ENCODE data around the gene SMYD5. TPM values are rescaled to one million over a fixed set of nuclear protein-coding genes. Genes with fewer than 3 reads are reported as not detected.

Gene SMYD5
- polyA plus RNA-seq, 1 donor from 2014 or later, result 27.4 TPM

GRCh38 chr2:73239776-73240175 is 25.7 kb downstream of the SMYD5 start:
- Mint-ChIP-seq H3K27me3 (no peaks in the 10 kb centered on the region), H3K9me3 (no peaks in the 10 kb centered on the region), H3K27ac (no peak overlapping the region), H3K36me3 (no peaks in the 10 kb centered on the region), H3K4me3 (no peak overlapping the region), H3K4me1 (peaks cover 14 to 31% (median 16%) of the 10 kb centered on the region in 3 donors)

GRCh38 chr2:73243884-73244570 is 30.0 kb downstream of the SMYD5 start:
- Mint-ChIP-seq H3K9me3 (no peaks in the 10 kb centered on the region), H3K36me3 (no peaks in the 10 kb centered on the region), H3K4me3 (no peak overlapping the region), H3K4me1 (peaks cover 0 to 4% (median 0%) of the 10 kb centered on the region in 3 donors), H3K27me3 (no peaks in the 10 kb centered on the region), H3K27ac (no peak overlapping the region)

GRCh38 chr2:73244580-73244979 is 30.5 kb downstream of the SMYD5 start:
- Mint-ChIP-seq H3K4me3 (no peak overlapping the region), H3K36me3 (no peaks in the 10 kb centered on the region), H3K27me3 (no peaks in the 10 kb centered on the region), H3K27ac (no peak overlapping the region), H3K9me3 (no peaks in the 10 kb centered on the region), H3K4me1 (no peaks in the 10 kb centered on the region)

GRCh38 chr2:73246850-73247249 is 32.8 kb downstream of the SMYD5 start:
- Mint-ChIP-seq H3K27me3 (no peaks in the 10 kb centered on the region), H3K27ac (no peak overlapping the region), H3K4me3 (peak overlapping the region in 1 of 4 donors; percentile 58), H3K36me3 (no peaks in the 10 kb centered on the region), H3K9me3 (no peaks in the 10 kb centered on the region), H3K4me1 (peaks cover 0 to 2% (median 0%) of the 10 kb centered on the region in 3 donors)

GRCh38 chr2:73249636-73250035 is 35.6 kb downstream of the SMYD5 start:
- Mint-ChIP-seq H3K27ac (no peak overlapping the region), H3K4me3 (no peak overlapping the region), H3K4me1 (peaks cover 0 to 2% (median 0%) of the 10 kb centered on the region in 3 donors), H3K27me3 (no peaks in the 10 kb centered on the region), H3K9me3 (no peaks in the 10 kb centered on the region), H3K36me3 (no peaks in the 10 kb centered on the region)

GRCh38 chr2:73250872-73251846 is 37.1 kb downstream of the SMYD5 start:
- Mint-ChIP-seq H3K4me1 (peaks cover 0 to 4% (median 0%) of the 10 kb centered on the region in 3 donors), H3K27ac (peak overlapping the region in 1 of 3 donors; percentile 53), H3K36me3 (no peaks in the 10 kb centered on the region), H3K9me3 (no peaks in the 10 kb centered on the region), H3K4me3 (no peak overlapping the region), H3K27me3 (no peaks in the 10 kb centered on the region)

GRCh38 chr2:73252238-73253027 is 38.4 kb downstream of the SMYD5 start:
- no peak overlapping the region for H3K4me3 Mint-ChIP-seq
- no peaks in the 10 kb centered on the region for H3K9me3 Mint-ChIP-seq
- no peaks in the 10 kb centered on the region for H3K36me3 Mint-ChIP-seq
- H3K27me3 Mint-ChIP-seq, result no peaks in the 10 kb centered on the region
- H3K4me1 Mint-ChIP-seq, result peaks cover 0 to 4% (median 0%) of the 10 kb centered on the region in 3 donors
- no peak overlapping the region for H3K27ac Mint-ChIP-seq

GRCh38 chr2:73253400-73253799 is 39.4 kb downstream of the SMYD5 start:
- Mint-ChIP-seq H3K4me1 (peaks cover 0 to 4% (median 0%) of the 10 kb centered on the region in 3 donors), H3K9me3 (no peaks in the 10 kb centered on the region), H3K27ac (no peak overlapping the region), H3K27me3 (no peaks in the 10 kb centered on the region), H3K4me3 (no peak overlapping the region), H3K36me3 (no peaks in the 10 kb centered on the region)

- Mint-ChIP-seq H3K4me3 (no peak overlapping the region), H3K36me3 (no peaks in the 10 kb centered on the region), H3K27me3 (no peaks in the 10 kb centered on the region), H3K4me1 (peaks cover 0 to 4% (median 0%) of the 10 kb centered on the region in 3 donors), H3K27ac (no peak overlapping the region), H3K9me3 (no peaks in the 10 kb centered on the region)
These were observed 39.9 kb downstream of the SMYD5 start for GRCh38 chr2:73253901-73254300.

GRCh38 chr2:73254343-73255006 is 40.4 kb downstream of the SMYD5 start:
- H3K4me1 Mint-ChIP-seq, result peaks cover 0 to 4% (median 0%) of the 10 kb centered on the region in 3 donors
- H3K9me3 Mint-ChIP-seq, result no peaks in the 10 kb centered on the region
- H3K27ac Mint-ChIP-seq, result no peak overlapping the region
- no peaks in the 10 kb centered on the region for H3K27me3 Mint-ChIP-seq
- no peak overlapping the region for H3K4me3 Mint-ChIP-seq
- no peaks in the 10 kb centered on the region for H3K36me3 Mint-ChIP-seq

GRCh38 chr2:73255007-73255644 is 41.1 kb downstream of the SMYD5 start:
- Mint-ChIP-seq H3K27me3 (no peaks in the 10 kb centered on the region), H3K27ac (no peak overlapping the region), H3K36me3 (no peaks in the 10 kb centered on the region), H3K4me1 (peaks cover 0 to 1% (median 0%) of the 10 kb centered on the region in 3 donors), H3K9me3 (no peaks in the 10 kb centered on the region), H3K4me3 (no peak overlapping the region)

GRCh38 chr2:73255907-73256617 is 42.0 kb downstream of the SMYD5 start:
- Mint-ChIP-seq H3K27ac (peak overlapping the region in 1 of 3 donors; percentile 76), H3K4me1 (peaks cover 0 to 1% (median 0%) of the 10 kb centered on the region in 3 donors), H3K9me3 (no peaks in the 10 kb centered on the region), H3K4me3 (no peak overlapping the region), H3K36me3 (no peaks in the 10 kb centered on the region), H3K27me3 (no peaks in the 10 kb centered on the region)

- H3K27ac Mint-ChIP-seq, result peak overlapping the region in 1 of 3 donors; percentile 76
- no peak overlapping the region for H3K4me3 Mint-ChIP-seq
- H3K36me3 Mint-ChIP-seq, result no peaks in the 10 kb centered on the region
- peaks cover 0 to 1% (median 0%) of the 10 kb centered on the region in 3 donors for H3K4me1 Mint-ChIP-seq
- H3K27me3 Mint-ChIP-seq, result no peaks in the 10 kb centered on the region
- H3K9me3 Mint-ChIP-seq, result no peaks in the 10 kb centered on the region
These were observed 42.5 kb downstream of the SMYD5 start for GRCh38 chr2:73256618-73256922.
